NCI-H2107 (cell line): Measurements from ENCODE around the gene NGRN.
"Not testable (repeated sequence)": the region's sequence is repeated elsewhere in the genome, so short reads cannot be mapped to it uniquely, and the experiment has no call there.

Source experiments
- DNase-seq: peaks from one replicate; lab custom pipeline; 2025; lab: John Stamatoyannopoulos, UW

The NGRN gene

DNA sequence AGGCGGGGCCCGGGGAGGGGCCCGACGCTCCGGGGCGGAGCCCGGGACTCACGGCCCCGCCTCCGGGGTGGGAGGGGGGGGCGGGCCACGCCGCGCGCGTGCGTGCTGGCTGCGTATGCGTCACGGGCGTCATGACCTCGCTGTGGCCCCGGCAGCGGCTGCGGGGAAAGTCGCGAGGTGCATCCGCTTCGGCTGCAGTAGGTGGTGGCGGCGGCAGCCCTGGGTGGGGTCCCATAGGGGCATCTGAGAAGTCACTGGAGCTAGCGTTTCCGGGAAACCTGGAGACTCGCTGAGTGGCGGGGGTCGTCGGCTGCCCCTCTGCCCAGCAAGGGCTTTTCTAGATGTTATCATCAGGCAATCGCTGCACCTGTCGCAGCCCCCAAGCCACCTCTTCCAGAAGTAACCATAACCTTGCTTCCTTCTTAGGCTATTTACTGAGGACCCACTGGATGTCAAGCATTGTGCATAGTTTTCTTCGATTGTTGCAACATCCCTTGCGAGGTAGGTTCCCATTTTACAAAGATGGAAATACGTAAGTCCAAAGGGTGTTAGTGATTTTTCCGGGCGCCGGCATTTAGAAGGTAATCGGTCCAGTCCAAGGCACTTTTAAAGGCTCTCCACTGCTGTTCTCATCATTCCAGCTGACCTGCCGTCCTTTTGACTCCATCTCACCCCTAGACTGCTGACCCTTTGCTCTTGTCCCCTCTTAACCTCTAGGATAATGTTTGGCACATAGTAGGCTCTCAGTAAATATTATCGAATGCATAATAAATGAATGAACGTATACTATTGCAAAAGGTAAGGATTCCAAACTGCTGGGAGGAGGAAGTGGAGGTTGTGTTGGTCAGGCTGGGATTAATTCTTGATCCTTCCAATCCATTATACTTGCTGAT is 31.1 kb upstream of the NGRN start, which contains the start of gene GDPGP1:
Gene GDPGP1, plus strand, starts transcription at position 114 of the 893 bp plus-strand sequence. CDS start 6,700 bp downstream, outside the sequence.
- no peak for DNase-seq

GRCh38 chr15:90239371-90239770 is 26.1 kb upstream of the NGRN start:
- DNase-seq = no peak

DNA sequence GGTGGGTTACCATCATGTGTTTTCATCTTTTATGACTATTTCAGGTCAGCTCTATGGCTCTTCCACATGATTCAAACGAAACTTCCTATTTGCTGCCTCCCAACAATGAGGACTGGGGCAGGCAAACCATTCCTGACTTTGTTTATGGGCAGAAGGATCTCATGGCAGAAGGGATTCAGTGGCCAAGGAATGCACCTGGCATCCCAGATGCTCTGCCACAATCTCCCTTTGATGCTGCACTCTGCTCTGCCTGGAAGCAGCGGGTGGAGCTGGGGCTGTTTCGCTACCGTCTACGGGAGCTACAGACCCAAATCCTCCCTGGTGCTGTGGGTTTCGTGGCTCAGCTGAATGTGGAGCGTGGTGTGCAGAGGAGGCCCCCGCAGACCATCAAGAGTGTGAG is 24.6 kb upstream of the NGRN start:
- DNase-seq = no peak

DNA sequence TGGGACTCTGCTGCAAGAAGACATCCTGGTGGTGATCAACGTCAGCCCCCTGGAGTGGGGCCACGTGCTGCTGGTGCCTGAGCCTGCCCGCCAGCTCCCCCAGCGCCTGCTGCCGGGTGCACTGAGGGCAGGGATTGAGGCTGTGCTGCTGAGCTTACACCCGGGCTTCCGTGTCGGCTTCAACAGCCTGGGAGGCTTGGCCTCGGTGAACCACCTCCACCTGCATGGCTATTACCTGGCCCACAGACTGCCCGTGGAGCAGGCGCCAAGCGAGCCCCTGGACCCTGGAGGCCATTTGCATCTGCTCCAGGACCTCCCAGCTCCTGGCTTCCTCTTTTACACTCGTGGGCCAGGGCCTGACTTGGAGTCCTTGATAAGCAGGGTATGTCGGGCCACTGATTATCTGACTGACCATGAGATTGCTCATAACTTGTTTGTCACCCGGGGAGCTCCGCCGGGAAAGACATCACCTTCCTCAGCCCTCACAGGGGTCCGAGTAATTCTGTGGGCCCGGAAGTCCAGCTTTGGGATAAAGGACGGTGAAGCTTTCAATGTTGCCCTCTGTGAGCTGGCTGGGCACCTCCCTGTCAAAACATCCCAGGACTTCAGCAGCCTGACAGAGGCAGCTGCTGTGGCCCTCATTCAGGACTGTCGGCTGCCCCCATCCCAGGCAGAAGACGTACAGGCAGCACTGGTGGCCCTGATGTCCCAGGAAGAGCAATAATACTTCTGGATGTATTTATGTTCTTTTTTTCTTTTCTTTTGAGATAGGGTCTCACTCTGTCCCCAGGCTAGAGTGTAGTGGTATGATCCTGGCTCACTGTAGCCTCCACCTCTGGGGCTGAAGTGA is 23.9 kb upstream of the NGRN start:
- no peak for DNase-seq

DNA sequence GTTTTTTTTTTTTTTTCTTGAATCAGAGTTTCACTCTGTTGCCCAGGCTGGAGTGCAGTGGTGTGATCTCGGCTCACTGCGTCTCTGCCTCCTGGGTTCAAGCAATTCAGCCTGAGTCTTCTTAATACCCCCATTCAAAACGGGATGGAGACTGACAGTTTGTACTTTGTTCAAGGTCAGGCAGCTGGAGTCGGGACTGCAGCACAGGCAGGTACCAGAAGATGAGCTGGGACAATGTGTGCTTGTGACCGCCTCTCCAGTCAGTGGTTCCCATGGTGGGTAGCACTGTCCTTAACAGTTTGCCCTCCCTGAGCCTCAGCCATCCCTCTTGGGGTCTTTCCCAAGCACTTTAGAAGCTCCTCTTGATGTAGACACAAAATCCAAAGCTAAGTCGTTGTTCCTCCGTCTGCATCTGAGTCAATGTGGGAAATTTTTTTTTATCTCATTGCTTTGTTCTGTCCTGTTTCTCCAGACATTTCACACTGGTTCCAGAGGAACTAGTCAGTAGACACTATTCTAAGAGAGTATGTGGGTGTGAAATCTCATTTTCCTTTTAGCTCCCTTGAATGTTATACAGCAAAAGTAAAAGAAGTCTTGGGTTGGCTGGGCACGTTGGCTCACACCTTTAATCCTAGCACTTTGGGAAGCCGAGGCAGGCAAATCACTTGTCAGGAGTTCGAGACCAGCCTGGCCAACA is 21.4 kb upstream of the NGRN start:
- no peak for DNase-seq

GRCh38 chr15:90248789-90249202 is 16.7 kb upstream of the NGRN start:
- no peak for DNase-seq

- peak; percentile 16 for DNase-seq
Observed at GRCh38 chr15:90249203-90249863, 16.1 kb upstream of the NGRN start, which contains the start of gene TTLL13. Gene TTLL13 (plus strand): TSS chr15:90249556. CDS start chr15:90250631, 1,075 bp downstream.

DNA sequence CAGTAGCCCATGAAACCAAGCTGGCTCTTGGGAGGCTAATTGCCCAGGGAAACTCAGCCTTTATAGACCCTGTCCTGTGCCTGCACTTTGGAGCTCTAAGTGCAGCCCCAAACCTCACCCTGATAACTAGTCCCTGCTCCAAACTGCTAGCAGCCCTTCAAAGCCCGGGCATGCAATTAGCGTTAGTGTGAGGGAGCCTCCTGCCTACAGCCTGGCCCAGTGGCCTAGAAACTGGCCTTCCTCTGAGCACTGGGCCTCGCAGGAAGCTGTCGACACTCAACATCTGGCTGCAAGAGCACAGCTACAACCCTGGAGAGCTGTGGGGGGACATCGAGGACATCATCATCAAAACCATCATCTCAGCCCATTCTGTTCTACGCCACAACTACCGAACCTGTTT is 7.7 kb upstream of the NGRN start:
- no peak for DNase-seq

GRCh38 chr15:90259524-90259923 is 5.9 kb upstream of the NGRN start:
- DNase-seq = no peak

DNA sequence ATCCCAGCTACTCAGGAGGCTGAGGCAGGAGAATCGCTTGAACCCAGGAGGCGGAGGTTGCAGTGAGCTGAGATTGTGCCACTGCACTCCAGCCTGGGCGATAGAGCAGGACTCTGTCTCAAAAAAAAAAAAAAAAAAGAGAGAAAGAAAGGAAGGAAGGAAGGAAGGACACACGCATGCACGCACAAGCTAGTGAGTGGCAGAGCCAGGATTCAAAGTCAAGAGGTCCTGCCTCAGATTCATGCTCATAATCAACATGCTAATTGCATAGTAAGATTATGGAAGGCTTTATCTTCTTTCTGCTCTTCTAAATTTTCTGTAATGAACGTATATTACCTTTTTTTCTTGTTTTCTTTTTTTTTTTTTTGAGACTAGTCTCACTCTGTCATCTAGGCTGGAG is 4.7 kb upstream of the NGRN start:
- DNase-seq = not testable (repeated sequence)

DNA sequence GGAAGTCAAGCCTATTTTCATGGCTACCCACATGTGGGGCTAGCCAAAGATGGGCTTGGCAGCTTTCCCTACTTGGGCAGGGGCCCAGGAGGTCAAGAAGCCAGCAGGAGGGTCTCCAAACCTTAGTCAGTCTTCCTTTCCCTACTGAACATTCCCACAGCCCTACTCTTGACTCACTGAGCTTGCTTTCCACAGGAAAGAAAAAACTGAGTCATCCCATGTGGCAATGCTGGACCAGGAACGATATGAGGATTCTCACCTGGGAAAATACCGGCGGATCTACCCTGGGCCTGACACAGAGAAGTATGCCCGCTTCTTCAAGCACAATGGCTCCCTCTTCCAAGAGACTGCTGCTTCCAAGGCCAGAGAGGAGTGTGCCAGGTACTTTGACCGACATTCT is 3.7 kb upstream of the NGRN start:
- no peak for DNase-seq

- no peak for DNase-seq
Observed at GRCh38 chr15:90262426-90262825, 3.0 kb upstream of the NGRN start.

DNA sequence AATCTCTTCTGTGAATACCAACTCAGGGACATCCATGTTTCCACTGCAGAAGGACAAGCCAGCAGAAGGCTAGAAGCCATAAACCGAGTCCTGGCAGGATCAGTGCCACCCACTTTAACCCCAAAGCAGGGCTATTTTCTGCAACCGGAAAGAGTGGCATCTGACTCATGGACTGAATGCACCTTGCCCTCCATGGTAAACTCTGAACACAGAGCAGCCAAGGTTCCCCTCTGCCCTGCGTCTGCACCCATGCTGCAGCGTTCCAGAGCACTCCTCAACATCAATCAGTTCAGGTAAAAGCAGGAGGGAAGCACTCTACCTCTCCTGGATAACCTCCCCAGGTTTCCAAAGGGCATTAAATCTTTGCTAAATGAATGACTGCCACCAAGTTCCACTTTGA is 801 bp upstream of the NGRN start:
- no peak for DNase-seq

- no peak for DNase-seq
Observed at GRCh38 chr15:90266061-90266431, 574 bp downstream of the NGRN start.

DNA sequence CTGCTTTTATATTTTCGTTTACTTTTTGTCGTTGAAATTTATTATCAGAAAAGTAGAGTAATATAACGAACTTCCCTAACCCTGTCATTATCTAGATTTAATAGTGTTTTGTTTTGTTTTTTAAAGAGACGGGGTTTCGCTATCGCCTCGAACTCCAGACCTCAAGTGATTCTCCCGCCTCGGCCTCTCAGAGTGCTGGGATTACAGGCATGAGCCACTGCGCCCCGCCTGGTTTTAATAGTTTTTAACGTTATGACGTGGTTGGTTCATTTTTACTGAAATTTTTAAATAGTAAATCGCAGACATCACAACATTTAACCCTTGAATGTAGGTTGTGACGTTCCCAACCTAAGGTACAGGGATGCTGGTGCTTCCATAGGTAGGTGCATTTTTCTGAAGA is 1.0 kb downstream of the NGRN start:
- DNase-seq = no peak

GRCh38 chr15:90268415-90268814 is 2.9 kb downstream of the NGRN start:
- DNase-seq = no peak

DNA sequence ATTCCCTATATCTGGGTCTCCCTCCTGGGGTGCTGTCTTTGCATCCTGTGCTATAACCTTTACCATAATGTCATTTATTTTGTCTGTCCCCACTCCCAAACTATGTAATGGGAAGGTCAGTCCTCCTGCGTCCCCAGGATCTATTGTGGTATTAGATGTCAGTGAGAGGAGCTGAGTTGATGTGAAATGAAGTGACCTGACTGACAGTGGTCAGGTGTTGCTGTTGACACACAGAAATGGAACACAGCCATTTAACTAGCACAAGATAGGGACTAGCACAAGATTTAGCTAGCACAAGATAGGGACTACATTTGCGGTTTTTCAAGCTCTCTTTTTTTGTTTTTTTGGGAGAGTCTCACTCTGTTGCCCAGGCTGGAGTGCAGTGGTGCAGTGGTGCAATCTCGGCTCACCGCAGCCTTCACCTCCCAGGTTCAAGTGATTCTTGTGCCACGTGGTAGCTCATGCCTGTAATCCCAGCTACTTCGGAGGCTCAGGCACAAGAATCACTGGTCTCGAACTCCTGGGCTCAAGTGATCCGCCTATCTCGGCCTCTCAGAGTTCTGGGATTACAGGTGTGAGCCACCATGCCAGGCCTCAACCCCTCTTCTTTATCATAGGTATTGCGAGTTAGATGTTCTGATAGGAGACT is 5.2 kb downstream of the NGRN start:
- no peak for DNase-seq

DNA sequence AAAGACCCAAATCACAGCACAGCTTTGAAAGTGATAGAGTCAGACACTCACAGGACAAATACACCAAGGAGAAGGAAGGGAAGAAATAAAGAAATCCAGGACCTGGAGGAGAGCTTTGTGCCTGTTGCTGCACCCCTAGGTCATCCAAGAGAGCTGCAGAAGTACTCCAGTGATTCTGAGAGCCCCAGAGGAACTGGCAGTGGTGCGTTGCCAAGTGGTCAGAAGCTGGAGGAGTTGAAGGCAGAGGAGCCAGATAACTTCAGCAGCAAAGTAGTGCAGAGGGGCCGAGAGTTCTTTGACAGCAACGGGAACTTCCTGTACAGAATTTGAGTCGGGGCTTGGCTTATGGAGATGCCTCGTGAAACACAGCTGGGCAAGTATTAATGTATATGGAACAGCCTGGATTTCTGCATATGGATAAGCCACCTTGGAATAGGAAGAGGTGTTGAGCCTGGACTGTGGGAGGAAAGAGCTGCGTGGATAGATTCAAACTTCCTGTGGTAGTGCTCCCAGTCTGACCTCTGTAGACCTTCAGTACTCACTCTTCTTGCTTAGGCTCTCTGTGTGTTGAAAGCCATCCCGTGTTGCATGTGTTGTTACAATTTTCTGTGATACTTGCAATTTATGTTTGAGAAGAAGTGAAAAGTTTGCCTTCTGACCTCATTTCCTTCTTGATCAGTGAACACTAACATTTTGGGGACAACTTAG is 6.1 kb downstream of the NGRN start:
- DNase-seq = no peak

GRCh38 chr15:90278467-90278866 is 13.0 kb downstream of the NGRN start:
- not testable (repeated sequence) for DNase-seq

- not testable (repeated sequence) for DNase-seq
Observed at GRCh38 chr15:90280743-90281142, 15.3 kb downstream of the NGRN start.

DNA sequence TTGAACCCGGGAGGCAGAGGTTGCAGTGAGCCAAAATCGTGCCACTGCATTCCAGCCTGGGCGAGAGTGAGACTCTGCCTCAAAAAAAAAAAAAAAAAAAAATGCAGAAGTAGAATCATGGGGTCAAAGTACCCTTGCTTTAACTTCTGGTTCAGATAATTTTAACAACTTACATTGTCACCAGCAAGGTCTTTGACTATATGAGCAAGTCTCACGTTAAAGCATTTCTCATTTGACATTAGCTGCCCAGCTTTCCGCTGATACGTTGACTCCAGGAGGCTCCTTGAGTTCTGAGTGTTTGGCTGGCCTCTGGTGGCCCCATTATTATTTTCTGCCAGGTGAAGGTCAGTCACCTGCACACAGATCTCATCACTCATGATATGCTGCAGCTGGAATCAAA is 16.2 kb downstream of the NGRN start:
- DNase-seq = not testable (repeated sequence)
